ENCODE results near the gene MAGI3. TPM values are rescaled to one million over a fixed set of nuclear protein-coding genes. Genes with fewer than 3 reads are reported as not detected.

MAGI3 gene
- total RNA-seq, 1 donor, result 7.2 TPM

DNA sequence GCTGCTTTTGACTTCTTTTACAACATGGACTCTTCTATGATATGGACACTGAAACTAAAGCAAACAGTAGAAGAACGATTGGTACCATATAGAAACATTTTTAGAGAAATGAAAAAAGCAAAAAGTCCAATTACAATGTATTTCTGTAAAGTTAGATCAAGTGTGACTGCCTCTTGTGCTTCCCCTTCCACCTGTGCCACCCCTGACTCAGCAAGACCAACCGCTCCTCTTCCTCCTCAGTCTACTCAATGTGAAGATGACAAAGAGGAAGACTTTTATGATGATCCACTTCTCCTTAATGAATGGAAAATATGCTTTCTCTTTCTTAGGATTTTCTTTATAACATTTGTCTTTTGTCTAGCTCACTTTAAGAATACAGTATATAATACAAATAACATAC, 302.0 kb downstream of the MAGI3 start:
- no peak for DNase-seq (ENCODE audit: insufficient read length, low spot score, missing footprints)
- Histone ChIP-seq H3K4me1 (ENCODE audit: insufficient read depth, low read length) (no peaks in the 10 kb centered on the region), H3K4me2 (ENCODE audit: insufficient read depth, low read length) (no peak overlapping the region), H3K9me3 (ENCODE audit: low read depth, low read length) (peaks cover 5% of the 10 kb centered on the region), H3K36me3 (ENCODE audit: insufficient read depth, low read length) (peaks cover 19% of the 10 kb centered on the region), H3K4me3 (ENCODE audit: insufficient read depth, low read length) (no peak overlapping the region), H3K27ac (ENCODE audit: low read depth, low read length) (no peak overlapping the region), H4K20me1 (ENCODE audit: insufficient read depth, low read length) (no peaks in the 10 kb centered on the region), H3K79me2 (ENCODE audit: insufficient read depth, low read length) (no peaks in the 10 kb centered on the region), H3K27me3 (ENCODE audit: insufficient read depth, low read length) (no peaks in the 10 kb centered on the region), H2AFZ (ENCODE audit: low read length) (no peak overlapping the region)
- TF ChIP-seq, protein P1, sequence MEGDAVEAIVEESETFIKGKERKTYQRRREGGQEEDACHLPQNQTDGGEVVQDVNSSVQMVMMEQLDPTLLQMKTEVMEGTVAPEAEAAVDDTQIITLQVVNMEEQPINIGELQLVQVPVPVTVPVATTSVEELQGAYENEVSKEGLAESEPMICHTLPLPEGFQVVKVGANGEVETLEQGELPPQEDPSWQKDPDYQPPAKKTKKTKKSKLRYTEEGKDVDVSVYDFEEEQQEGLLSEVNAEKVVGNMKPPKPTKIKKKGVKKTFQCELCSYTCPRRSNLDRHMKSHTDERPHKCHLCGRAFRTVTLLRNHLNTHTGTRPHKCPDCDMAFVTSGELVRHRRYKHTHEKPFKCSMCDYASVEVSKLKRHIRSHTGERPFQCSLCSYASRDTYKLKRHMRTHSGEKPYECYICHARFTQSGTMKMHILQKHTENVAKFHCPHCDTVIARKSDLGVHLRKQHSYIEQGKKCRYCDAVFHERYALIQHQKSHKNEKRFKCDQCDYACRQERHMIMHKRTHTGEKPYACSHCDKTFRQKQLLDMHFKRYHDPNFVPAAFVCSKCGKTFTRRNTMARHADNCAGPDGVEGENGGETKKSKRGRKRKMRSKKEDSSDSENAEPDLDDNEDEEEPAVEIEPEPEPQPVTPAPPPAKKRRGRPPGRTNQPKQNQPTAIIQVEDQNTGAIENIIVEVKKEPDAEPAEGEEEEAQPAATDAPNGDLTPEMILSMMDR (IDR thresholded peaks at IDR 0.05; ENCODE audit: extremely low read depth, low read depth, low read length), result no peak

DNA sequence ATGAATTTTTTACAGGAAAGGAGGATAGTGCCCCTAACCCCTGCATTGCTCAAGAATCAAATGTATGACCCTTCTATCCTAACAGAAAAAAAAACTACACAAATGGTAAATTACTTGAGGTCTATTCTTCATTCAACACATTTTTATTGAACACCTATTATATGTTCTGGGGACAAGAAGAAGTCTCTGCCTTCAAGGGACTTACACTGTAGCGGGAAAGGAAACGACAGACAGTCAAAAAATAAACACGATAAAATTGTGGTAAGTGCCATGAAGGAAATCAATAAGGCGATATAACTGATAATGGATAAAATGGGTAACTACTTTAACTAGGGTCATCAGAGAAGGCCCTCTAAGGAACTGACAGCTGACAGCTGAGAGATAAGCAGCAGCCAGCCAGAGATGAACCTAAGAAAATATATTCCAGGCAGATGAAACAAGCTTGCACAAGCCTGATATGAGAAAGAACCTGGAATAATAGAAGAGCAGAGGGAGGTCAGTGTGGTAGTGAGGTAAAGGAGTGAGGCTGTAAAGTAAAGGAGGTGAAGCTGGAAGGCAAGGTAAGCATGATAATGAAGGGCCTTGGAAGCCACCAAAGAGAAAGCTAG, 302.6 kb downstream of the MAGI3 start:
- Histone ChIP-seq H3K36me3 (ENCODE audit: insufficient read depth, low read length) (peaks cover 20% of the 10 kb centered on the region), H3K4me3 (ENCODE audit: insufficient read depth, low read length) (no peak overlapping the region), H3K4me1 (ENCODE audit: insufficient read depth, low read length) (no peaks in the 10 kb centered on the region), H3K27ac (ENCODE audit: low read depth, low read length) (no peak overlapping the region), H4K20me1 (ENCODE audit: insufficient read depth, low read length) (no peaks in the 10 kb centered on the region), H3K9me3 (ENCODE audit: low read depth, low read length) (peaks cover 5% of the 10 kb centered on the region), H3K79me2 (ENCODE audit: insufficient read depth, low read length) (no peaks in the 10 kb centered on the region), H3K4me2 (ENCODE audit: insufficient read depth, low read length) (no peak overlapping the region), H2AFZ (ENCODE audit: low read length) (no peak overlapping the region), H3K27me3 (ENCODE audit: insufficient read depth, low read length) (no peaks in the 10 kb centered on the region)
- no peak for DNase-seq (ENCODE audit: insufficient read length, low spot score, missing footprints)
- TF ChIP-seq, protein P1 (IDR thresholded peaks at IDR 0.05; ENCODE audit: extremely low read depth, low read depth, low read length), result no peak

DNA sequence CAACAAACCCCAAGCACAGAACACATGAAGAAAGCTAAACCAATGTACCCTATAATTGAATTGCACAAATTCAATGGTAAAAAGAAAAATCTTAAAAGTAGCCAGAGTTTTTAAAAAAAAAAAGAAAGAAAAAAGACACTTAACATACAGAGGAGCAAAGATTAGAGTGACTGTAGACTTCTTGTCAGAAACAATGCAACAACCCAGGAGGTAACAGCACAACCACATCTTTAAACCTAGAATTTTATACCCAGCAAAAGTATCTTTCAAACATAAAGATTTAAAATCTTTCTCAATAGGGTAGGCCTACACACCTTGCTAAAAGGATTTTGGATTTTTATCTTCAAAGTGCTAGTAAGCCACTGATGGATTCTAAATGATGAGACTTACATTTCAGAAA, 304.6 kb downstream of the MAGI3 start:
- Histone ChIP-seq H2AFZ (ENCODE audit: low read length) (no peak overlapping the region), H3K9me3 (ENCODE audit: low read depth, low read length) (peaks cover 5% of the 10 kb centered on the region), H3K4me3 (ENCODE audit: insufficient read depth, low read length) (no peak overlapping the region), H4K20me1 (ENCODE audit: insufficient read depth, low read length) (no peaks in the 10 kb centered on the region), H3K27ac (ENCODE audit: low read depth, low read length) (no peak overlapping the region), H3K27me3 (ENCODE audit: insufficient read depth, low read length) (no peaks in the 10 kb centered on the region), H3K79me2 (ENCODE audit: insufficient read depth, low read length) (no peaks in the 10 kb centered on the region), H3K36me3 (ENCODE audit: insufficient read depth, low read length) (peaks cover 17% of the 10 kb centered on the region), H3K4me2 (ENCODE audit: insufficient read depth, low read length) (no peak overlapping the region), H3K4me1 (ENCODE audit: insufficient read depth, low read length) (no peaks in the 10 kb centered on the region)
- no peak for DNase-seq (ENCODE audit: insufficient read length, low spot score, missing footprints)
- TF ChIP-seq, protein P1 (IDR thresholded peaks at IDR 0.05; ENCODE audit: extremely low read depth, low read depth, low read length), result no peak

DNA sequence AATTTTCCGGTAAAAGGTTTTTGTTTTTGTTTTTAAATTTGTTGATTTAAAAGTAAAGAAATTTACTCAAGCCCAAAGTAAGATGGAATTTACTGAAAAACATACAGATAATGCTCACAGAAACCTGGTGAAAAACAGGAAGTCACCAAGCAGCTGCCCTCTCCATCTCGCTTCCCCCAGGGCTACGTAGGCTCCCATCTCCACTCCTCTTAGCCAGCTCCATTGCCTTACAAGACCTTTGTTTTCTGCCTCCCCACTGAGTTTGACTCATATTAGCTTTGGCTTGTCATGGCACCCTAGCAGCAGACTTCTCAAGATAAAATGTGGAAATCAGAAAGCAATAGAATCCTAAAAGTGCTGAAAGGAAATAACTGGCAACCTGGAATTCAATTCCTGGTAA, 311.1 kb downstream of the MAGI3 start:
- H3K4me3 ChIP-seq (ENCODE audit: insufficient read depth, low read length), result no peak overlapping the region
- peaks cover 17% of the 10 kb centered on the region for H3K36me3 ChIP-seq (ENCODE audit: insufficient read depth, low read length)
- H2AFZ ChIP-seq (ENCODE audit: low read length), result no peak overlapping the region
- no peak overlapping the region for H3K4me2 ChIP-seq (ENCODE audit: insufficient read depth, low read length)
- no peaks in the 10 kb centered on the region for H3K4me1 ChIP-seq (ENCODE audit: insufficient read depth, low read length)
- H3K9me3 ChIP-seq (ENCODE audit: low read depth, low read length), result no peaks in the 10 kb centered on the region
- TF ChIP-seq, protein P1 (IDR thresholded peaks at IDR 0.05; ENCODE audit: extremely low read depth, low read depth, low read length), result no peak
- H3K27me3 ChIP-seq (ENCODE audit: insufficient read depth, low read length), result no peaks in the 10 kb centered on the region
- H3K27ac ChIP-seq (ENCODE audit: low read depth, low read length), result no peak overlapping the region
- H4K20me1 ChIP-seq (ENCODE audit: insufficient read depth, low read length), result no peaks in the 10 kb centered on the region
- DNase-seq (ENCODE audit: insufficient read length, low spot score, missing footprints), result peak; percentile 6
- no peaks in the 10 kb centered on the region for H3K79me2 ChIP-seq (ENCODE audit: insufficient read depth, low read length)

Measured in osteoblast (primary cell).